Prostate gland (tissue), 2 donors: ENCODE data around the gene SGPL1.

ENCODE experiments used
- CTCF ChIP-seq, 4 experiments: fragments of 200-600 bp in 2 of 4; fragments of 450-650 bp in 2 of 4; sonication (generic) in 2 of 4; IDR thresholded peaks; 1 replicate in 3 of 4; 2 replicates in 1 of 4; pipeline ENCODE4 v1.5.1; 2016 to 2019; ENCODE audit warnings: antibody characterized with exemption in 4 of 4, mild to moderate bottlenecking in 2 of 4, moderate library complexity in 2 of 4
- POLR2A ChIP-seq: fragments of 450-650 bp; IDR thresholded peaks from one replicate; pipeline ENCODE4 v1.6.1; 2016; ENCODE audit warnings: antibody characterized with exemption, mild to moderate bottlenecking
- POLR2AphosphoS5 ChIP-seq: sonication (generic); formaldehyde crosslinking; IDR thresholded peaks from one replicate; pipeline ENCODE4 v1.6.1; 2017; ENCODE audit warnings: antibody characterized with exemption

GRCh38 chr10:70843333-70843732 is 27.6 kb downstream of the SGPL1 start:
- TF ChIP-seq POLR2A (no peak), CTCF (IDR thresholded peaks at IDR 0.05) (no peak), POLR2AphosphoS5 (no peak)
